DOHH2 (cell line): ENCODE results near the gene MIEN1.
"Not testable (repeated sequence)": the region's sequence is repeated elsewhere in the genome, so short reads cannot be mapped to it uniquely, and the experiment has no call there.

Experiments
- CTCF ChIP-seq: fragments of 200-600 bp; sonication (generic); IDR thresholded peaks from one replicate; pipeline ENCODE4 v1.5.1; 2014; ENCODE audit warnings: antibody characterized with exemption, mild to moderate bottlenecking, low read depth, low read length; ENCODE audit not compliant: poor library complexity, severe bottlenecking
- EZH2phosphoT487 ChIP-seq: fragments of 200-600 bp; sonication (generic); IDR thresholded peaks from 2 replicates; pipeline ENCODE4 v1.6.1; 2017; ENCODE audit warnings: borderline replicate concordance, mild to moderate bottlenecking, antibody characterized with exemption, low read length, moderate library complexity, mixed read lengths

GRCh38 chr17:39725923-39726322 lies 4.4 kb downstream of the MIEN1 start:
- not testable (repeated sequence) for TF ChIP-seq CTCF, EZH2phosphoT487
